Heart left ventricle (tissue), 16 donors: ENCODE results near the gene TLK1. TPM values are rescaled to one million over a fixed set of nuclear protein-coding genes. Genes with fewer than 3 reads are reported as not detected.

Source experiments
- ATAC-seq, 4 donors: fragments of 200-7000 bp; cut with Tn5 transposase; one replicate each; pipeline ENCODE4 v1.9.1; 2020 to 2022; ENCODE audit warnings: moderate library complexity in 4 of 4, mild to moderate bottlenecking in 3 of 4, moderate number of reproducible peaks in 1 of 4
- DNase-seq, 5 donors: peaks; one replicate each; pipeline ENCODE4 v3.0.0-alpha.2; 2020
- H3K27ac ChIP-seq, 12 donors: fragments of 200-600 bp; sonication (generic) in 4 of 12; one replicate each; pipeline versions ENCODE4 v1.5.0 to v1.8.0; 2016 to 2022; ENCODE audit warnings: mild to moderate bottlenecking in 2 of 12
- H3K27me3 ChIP-seq, 9 donors: fragments of 200-600 bp; sonication (generic) in 2 of 9; one replicate each; pipeline versions ENCODE4 v1.5.1 to v1.8.0; 2016 to 2022; ENCODE audit warnings: mild to moderate bottlenecking in 3 of 9
- H3K36me3 ChIP-seq, 9 donors: fragments of 200-600 bp; sonication (generic) in 2 of 9; one replicate each; pipeline versions ENCODE4 v1.5.0 to v1.8.0; 2018 to 2022; ENCODE audit warnings: mild to moderate bottlenecking in 2 of 9
- H3K4me1 ChIP-seq, 12 donors: fragments of 200-600 bp; sonication (generic) in 4 of 12; one replicate each; pipeline versions ENCODE4 v1.5.0 to v1.8.0; 2016 to 2022; ENCODE audit warnings: mild to moderate bottlenecking in 3 of 12
- H3K4me3 ChIP-seq, 12 donors: fragments of 200-600 bp; sonication (generic) in 4 of 12; one replicate each; pipeline versions ENCODE4 v1.5.0 to v1.8.0; 2017 to 2022; ENCODE audit warnings: mild to moderate bottlenecking in 9 of 12, moderate library complexity in 4 of 12
- H3K9me3 ChIP-seq, 12 donors: fragments of 200-600 bp; sonication (generic) in 4 of 12; one replicate each; pipeline versions ENCODE4 v1.5.0 to v1.8.0; 2016 to 2022; ENCODE audit warnings: mild to moderate bottlenecking in 1 of 12
- POLR2A ChIP-seq, 2 donors: fragments of 450-650 bp; IDR thresholded peaks; one replicate each; pipeline ENCODE4 v1.6.1; 2017; ENCODE audit warnings: antibody characterized with exemption in 2 of 2, mild to moderate bottlenecking in 2 of 2, moderate library complexity in 2 of 2
- WGBS, 4 donors: extraction: QIAGEN DNeasy Blood & Tissue Kit in 2 of 4; methylation state at CpG; one replicate each; pipeline versions ENCODE4 v1.1.5 to v1.1.7; 2013 to 2018; 5-methylcytosine and 5-hydroxymethylcytosine counted together
- intact Hi-C, 10 donors: fragments of 100-400 bp; cut with DNase I; formaldehyde crosslinking; loops; one replicate each; pipeline versions ENCODE4 v1.11.1 to v1.14.2; 2022
- polyA plus RNA-seq, 2 donors: library from polyadenylated mRNA; stranded (reverse); fragments of 200-250 nt; gene quantifications; one replicate each; pipeline ENCODE4 v1.2.3, GENCODE V29; 2013
- total RNA-seq, 9 donors: library from RNA; depleted of rRNA in 2 of 9; stranded (reverse); fragments of >200 nt in 2 of 9; fragmentation: NEBNext Ultra II Directional in 3 of 9; extraction: Animal tissue kit (Norgen Biotek cat#: 25700) in 3 of 9; gene quantifications; one replicate each; pipeline versions ENCODE4 v1.1.0 to v1.2.4, GENCODE V29; 2016 to 2023
- TF ChIP-seq, protein P1 (sequence below), 12 donors: fragments of 200-600 bp; sonication (generic) in 4 of 12; IDR thresholded peaks; one replicate each; pipeline versions ENCODE4 v1.5.0 to v1.8.0; 2018 to 2022; ENCODE audit warnings: antibody characterized with exemption in 12 of 12, mild to moderate bottlenecking in 5 of 12
- donor health status: ischemic (EF 13 %, LVEDD 7.1; RV severe dilation, severe dysfunction).
- donor health status: healthy with polysubstance abuse.
- donor health status: DM: no; HTN: yes; CAD: no.
- donor health status: DM: no; HTN: no; CAD: no.
- donor health status: ischemic (EF 25% LVEDD 6.9; RV normal size, moderate dysfunction).
- donor health status: ischemic (EF 25% LVEDD 5.7; RV mildly dilated, moderate dysfunction).
- donor health status: healthy.
- donor health status: DM: yes; HTN: yes; CAD: no.
- donor health status: ischemic (EF 35%, LVEDD 5.7; RV mildly dilated, moderate dysfunction).
- donor health status: nonischemic (EF 11% LVEDD 7.7; RV severe dilation, severe dysfunction).
- donor health status: DM: yes; HTN: yes; CAD: no.
- donor health status: PGD.
- donor health status: ischemic (EF 29% LVEDD 5.4; RV normal size, mild dysfunction).
- donor health status: nonischemic (EF 23%, LVEDD 6.1; RV moderate dilation, normal function).

Gene TLK1
- total and polyA plus RNA-seq, 11 donors, result 7.2 to 41.4 (median 26.8) TPM

DNA sequence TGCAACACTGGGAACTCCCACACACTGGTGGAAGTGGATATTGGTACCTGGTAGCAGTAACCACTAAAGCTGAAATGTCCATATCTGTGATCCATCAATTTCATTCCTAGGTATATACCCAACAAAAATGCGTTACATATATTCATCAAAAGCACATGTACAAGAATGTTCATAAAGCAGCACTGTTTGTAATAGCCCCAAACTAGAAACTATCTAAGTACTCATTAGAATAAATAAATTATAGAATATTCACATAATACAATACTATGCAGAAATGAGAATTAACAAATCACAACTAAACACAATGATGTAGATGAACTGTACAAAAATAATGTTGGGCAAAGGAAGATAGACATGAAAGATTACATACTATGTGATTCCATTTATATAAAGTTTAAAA, 11.1 kb upstream of the TLK1 start:
- TF ChIP-seq POLR2A (IDR thresholded peaks at IDR 0.05), result no peak
- TF ChIP-seq, protein P1, sequence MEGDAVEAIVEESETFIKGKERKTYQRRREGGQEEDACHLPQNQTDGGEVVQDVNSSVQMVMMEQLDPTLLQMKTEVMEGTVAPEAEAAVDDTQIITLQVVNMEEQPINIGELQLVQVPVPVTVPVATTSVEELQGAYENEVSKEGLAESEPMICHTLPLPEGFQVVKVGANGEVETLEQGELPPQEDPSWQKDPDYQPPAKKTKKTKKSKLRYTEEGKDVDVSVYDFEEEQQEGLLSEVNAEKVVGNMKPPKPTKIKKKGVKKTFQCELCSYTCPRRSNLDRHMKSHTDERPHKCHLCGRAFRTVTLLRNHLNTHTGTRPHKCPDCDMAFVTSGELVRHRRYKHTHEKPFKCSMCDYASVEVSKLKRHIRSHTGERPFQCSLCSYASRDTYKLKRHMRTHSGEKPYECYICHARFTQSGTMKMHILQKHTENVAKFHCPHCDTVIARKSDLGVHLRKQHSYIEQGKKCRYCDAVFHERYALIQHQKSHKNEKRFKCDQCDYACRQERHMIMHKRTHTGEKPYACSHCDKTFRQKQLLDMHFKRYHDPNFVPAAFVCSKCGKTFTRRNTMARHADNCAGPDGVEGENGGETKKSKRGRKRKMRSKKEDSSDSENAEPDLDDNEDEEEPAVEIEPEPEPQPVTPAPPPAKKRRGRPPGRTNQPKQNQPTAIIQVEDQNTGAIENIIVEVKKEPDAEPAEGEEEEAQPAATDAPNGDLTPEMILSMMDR (IDR thresholded peaks at IDR 0.05), result no peak
- intact Hi-C loops, result loop anchor here in 1 of 10 donors (10.0 kb wide), 1 partner anchor 243 kb away; no protein-coding TSS in a partner anchor
- Histone ChIP-seq H3K27me3 (no peaks in the 10 kb centered on the region), H3K36me3 (no peaks in the 10 kb centered on the region), H3K4me3 (no peak overlapping the region), H3K9me3 (no peaks in the 10 kb centered on the region), H3K4me1 (no peaks in the 10 kb centered on the region), H3K27ac (no peak overlapping the region)
- DNase-seq (no peak), ATAC-seq (no peak)
- 95 to 99% (median 98%) methylated on average over 1 of the region's 1 CpG for WGBS, 4 donors

DNA sequence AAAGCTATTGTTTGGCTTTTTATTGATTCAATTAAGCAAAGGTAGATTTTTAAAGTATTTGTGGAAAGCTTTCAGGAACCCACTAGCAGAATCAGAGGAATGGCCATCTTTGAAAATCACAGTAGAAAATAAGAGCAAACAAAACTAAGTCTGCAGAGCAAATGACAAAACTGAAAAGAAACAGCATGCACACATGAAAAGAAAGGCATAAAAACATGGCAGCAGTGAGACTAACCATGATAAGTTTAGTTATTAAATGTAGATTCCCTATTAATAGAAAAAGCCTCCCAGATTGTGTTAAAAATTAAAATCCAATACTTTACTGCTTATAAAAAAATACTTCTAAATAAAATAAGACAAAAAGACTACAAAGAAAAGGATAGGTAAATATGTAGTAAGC, 9.1 kb upstream of the TLK1 start:
- intact Hi-C loops, result loop anchor here in 5 of 10 donors (10.0 kb wide), 3 partner anchors 175 to 265 kb away; partner anchors contain the start of genes DCAF17 (in 2 of the 5) and METTL8 (in 2 of the 5)
- no peaks in the 10 kb centered on the region for H3K9me3 ChIP-seq
- H3K4me1 ChIP-seq, result no peaks in the 10 kb centered on the region
- DNase-seq (no peak), ATAC-seq (no peak)
- no peak overlapping the region for H3K4me3 ChIP-seq
- TF ChIP-seq, protein P1 (IDR thresholded peaks at IDR 0.05), result no peak
- no peak for TF ChIP-seq POLR2A (IDR thresholded peaks at IDR 0.05)
- H3K27me3 ChIP-seq, result no peaks in the 10 kb centered on the region
- H3K27ac ChIP-seq, result no peak overlapping the region
- no peaks in the 10 kb centered on the region for H3K36me3 ChIP-seq

DNA sequence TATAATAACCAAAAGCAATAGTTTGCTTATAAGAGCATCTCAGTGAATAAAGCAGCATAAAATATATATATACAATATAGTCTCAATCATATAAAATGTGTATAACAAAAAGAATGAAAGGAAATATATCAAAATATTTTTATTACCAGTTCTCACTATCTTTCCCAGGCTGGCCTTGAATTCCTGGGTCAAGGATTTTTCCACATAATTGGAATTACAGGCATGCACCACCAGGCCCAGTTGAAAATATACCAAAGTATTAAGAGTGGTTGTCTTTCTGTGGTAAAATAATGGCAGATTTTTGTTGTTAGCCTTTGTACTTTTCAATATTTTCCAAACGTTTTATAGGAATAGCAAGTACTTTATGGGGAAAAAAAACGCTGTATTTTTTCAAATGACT, 8.6 kb upstream of the TLK1 start:
- ATAC-seq (no peak), DNase-seq (no peak)
- H3K9me3 ChIP-seq, result no peaks in the 10 kb centered on the region
- H3K4me1 ChIP-seq, result no peaks in the 10 kb centered on the region
- no peak for TF ChIP-seq POLR2A (IDR thresholded peaks at IDR 0.05)
- TF ChIP-seq, protein P1 (IDR thresholded peaks at IDR 0.05), result no peak
- WGBS, 4 donors, result 61 to 76% (median 66%) methylated on average over 2 of the region's 2 CpGs
- H3K36me3 ChIP-seq, result no peaks in the 10 kb centered on the region
- H3K27me3 ChIP-seq, result no peaks in the 10 kb centered on the region
- H3K4me3 ChIP-seq, result no peak overlapping the region
- no peak overlapping the region for H3K27ac ChIP-seq
- intact Hi-C loops, result loop anchor here in 4 of 10 donors (10.0 kb wide), 3 partner anchors 175 to 265 kb away; partner anchors contain the start of genes DCAF17 (in 2 of the 4) and METTL8 (in 2 of the 4)

DNA sequence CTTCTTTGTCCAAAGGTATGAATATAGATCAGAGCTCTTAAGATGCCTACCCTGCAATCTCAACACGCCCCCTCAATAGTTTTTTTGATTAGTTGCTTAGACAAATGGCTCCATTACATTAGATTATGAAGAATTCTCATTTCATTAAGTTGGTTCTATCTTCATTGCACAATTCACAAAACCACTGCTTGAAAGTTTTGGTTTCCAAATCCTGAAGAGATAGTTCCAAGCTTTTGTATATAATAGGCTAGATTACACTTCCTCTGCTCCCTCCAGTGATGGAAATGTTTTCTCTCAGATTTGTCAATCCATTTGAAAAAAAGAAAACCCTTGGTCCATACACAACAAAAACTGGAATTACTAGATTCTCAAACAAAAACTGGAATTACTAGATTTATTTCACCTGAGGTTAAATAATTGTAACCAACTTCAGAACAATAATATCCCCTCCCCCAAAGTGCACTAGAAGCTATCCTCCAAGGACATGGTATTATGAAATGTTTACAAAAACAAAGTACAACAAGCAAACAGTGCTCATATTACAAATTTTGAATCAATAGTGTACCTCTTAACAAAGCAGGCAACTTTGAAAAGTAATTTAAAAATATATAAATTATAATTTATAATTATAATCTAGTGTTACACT, 6.8 kb upstream of the TLK1 start:
- Histone ChIP-seq H3K27ac (no peak overlapping the region), H3K4me3 (no peak overlapping the region), H3K36me3 (no peaks in the 10 kb centered on the region), H3K9me3 (no peaks in the 10 kb centered on the region), H3K4me1 (peaks cover 0 to 12% (median 0%) of the 10 kb centered on the region in 12 donors), H3K27me3 (no peaks in the 10 kb centered on the region)
- 93 to 97% (median 97%) methylated on average over 1 of the region's 1 CpG for WGBS, 4 donors
- TF ChIP-seq, protein P1 (IDR thresholded peaks at IDR 0.05), result no peak
- TF ChIP-seq POLR2A (IDR thresholded peaks at IDR 0.05), result no peak
- DNase-seq (no peak), ATAC-seq (no peak)
- intact Hi-C loops, result loop anchor here in 4 of 10 donors (10.0 kb wide), 3 partner anchors 177 to 267 kb away; partner anchors contain the start of genes DCAF17 (in 2 of the 4) and METTL8 (in 2 of the 4)
